ENCODE data around the gene SMIM14.
A peak's percentile ranks its signal among the peaks of the same experiment; 100 is the strongest.

Gene SMIM14

DNA sequence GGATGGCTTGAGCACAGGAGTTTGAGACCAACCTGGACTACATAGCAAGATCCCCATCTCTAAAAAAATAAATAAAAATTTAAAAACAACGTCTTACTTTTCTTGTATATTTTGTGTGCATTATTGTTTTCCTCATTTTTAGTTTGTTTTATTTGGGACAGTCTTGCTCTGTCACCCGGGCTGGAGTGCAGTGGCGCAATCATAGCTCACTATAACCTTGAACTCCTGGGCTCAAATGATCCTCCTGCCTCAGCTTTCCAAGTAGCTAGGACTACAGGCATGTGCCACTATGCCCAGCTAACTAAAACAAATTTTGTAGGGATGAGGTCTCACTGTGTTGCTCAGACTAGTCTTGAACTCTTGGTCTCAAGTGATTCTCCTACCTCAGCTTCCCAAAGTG lies 9.5 kb upstream of the SMIM14 start:
- Histone ChIP-seq H3K4me3 (ENCODE audit: extremely low read depth, insufficient read depth, low read length, poor library complexity, severe bottlenecking) (no peak overlapping the region), H3K27ac (ENCODE audit: low read depth, low read length, severe bottlenecking) (no peak overlapping the region), H3K4me1 (ENCODE audit: control insufficient read depth, insufficient read depth, low read length, poor library complexity, severe bottlenecking) (no peaks in the 10 kb centered on the region), H3K36me3 (ENCODE audit: control insufficient read depth, insufficient read depth, low read length) (no peaks in the 10 kb centered on the region), H3K9me3 (ENCODE audit: control insufficient read depth, low read length) (no peaks in the 10 kb centered on the region)
- 69% methylated on average over 2 of the region's 3 CpGs; no CpG with 5 or more reads in 1 of the 2 experiments for WGBS, 2 experiments (ENCODE audit: insufficient coverage in 2 of 2)

DNA sequence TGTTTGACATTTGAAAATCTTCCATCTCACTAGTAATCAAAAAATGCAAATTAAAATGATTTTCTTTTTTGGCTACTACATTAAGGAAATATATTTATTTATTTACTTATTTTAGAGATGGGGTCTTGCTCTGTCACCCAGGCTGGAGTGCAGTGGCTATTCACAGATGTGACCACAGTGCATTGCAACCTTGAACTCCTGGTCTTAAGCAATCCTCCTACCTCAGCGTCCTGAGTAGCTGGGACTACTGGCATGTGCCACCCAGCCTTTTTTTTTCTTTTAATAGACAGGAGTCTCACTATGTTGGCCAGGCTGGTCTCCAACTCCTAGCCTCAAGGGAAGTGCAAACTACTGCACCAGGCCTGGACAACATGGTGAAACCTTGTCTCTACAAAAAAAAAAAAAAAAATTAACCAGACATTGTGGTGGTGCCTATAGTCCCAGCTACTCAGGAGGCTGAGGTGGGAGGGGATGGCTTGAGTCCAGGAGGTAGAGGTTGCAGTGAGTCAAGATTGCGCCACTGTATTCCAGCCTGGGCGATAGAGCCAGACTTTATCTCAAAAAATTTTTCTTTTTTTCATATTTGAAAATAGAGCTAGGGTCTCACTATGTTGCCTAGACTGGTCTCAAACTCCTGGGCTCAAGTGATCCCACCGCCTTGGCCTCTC lies 4.4 kb upstream of the SMIM14 start:
- no peaks in the 10 kb centered on the region for H3K36me3 ChIP-seq (ENCODE audit: control insufficient read depth, insufficient read depth, low read length)
- H3K9me3 ChIP-seq (ENCODE audit: control insufficient read depth, low read length) = no peaks in the 10 kb centered on the region
- H3K27ac ChIP-seq (ENCODE audit: low read depth, low read length, severe bottlenecking) = no peak overlapping the region
- no peak overlapping the region for H3K4me3 ChIP-seq (ENCODE audit: extremely low read depth, insufficient read depth, low read length, poor library complexity, severe bottlenecking)
- no CpG with 5 or more reads among the region's 4 CpGs for WGBS, 2 experiments (ENCODE audit: insufficient coverage in 2 of 2)
- no peaks in the 10 kb centered on the region for H3K4me1 ChIP-seq (ENCODE audit: control insufficient read depth, insufficient read depth, low read length, poor library complexity, severe bottlenecking)

DNA sequence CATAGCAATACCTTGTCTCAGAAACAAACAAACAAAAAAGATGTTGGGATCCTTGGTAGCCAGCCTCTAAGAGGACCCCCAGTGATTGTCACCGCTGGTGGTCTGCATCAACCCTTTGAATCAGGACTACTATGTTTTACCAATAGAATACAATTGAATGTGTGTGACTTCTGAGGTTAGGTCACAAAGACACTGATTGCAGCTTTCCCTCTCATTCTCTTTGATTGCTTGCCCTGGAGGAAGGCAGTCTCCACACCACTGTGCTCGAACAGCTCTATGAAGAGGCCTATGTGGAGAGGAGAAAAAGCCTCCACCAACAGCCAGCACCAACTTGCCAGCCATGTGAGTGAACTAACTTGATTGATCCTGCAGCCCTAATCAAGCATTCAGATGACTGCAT lies 2.8 kb upstream of the SMIM14 start:
- H3K4me3 ChIP-seq (ENCODE audit: extremely low read depth, insufficient read depth, low read length, poor library complexity, severe bottlenecking) = no peak overlapping the region
- WGBS, 2 experiments (ENCODE audit: insufficient coverage in 2 of 2) = 88% methylated on average over 1 of the region's 2 CpGs; no CpG with 5 or more reads in 1 of the 2 experiments
- no peaks in the 10 kb centered on the region for H3K36me3 ChIP-seq (ENCODE audit: control insufficient read depth, insufficient read depth, low read length)
- H3K4me1 ChIP-seq (ENCODE audit: control insufficient read depth, insufficient read depth, low read length, poor library complexity, severe bottlenecking) = peaks cover 2% of the 10 kb centered on the region
- H3K27ac ChIP-seq (ENCODE audit: low read depth, low read length, severe bottlenecking) = no peak overlapping the region
- no peaks in the 10 kb centered on the region for H3K9me3 ChIP-seq (ENCODE audit: control insufficient read depth, low read length)

DNA sequence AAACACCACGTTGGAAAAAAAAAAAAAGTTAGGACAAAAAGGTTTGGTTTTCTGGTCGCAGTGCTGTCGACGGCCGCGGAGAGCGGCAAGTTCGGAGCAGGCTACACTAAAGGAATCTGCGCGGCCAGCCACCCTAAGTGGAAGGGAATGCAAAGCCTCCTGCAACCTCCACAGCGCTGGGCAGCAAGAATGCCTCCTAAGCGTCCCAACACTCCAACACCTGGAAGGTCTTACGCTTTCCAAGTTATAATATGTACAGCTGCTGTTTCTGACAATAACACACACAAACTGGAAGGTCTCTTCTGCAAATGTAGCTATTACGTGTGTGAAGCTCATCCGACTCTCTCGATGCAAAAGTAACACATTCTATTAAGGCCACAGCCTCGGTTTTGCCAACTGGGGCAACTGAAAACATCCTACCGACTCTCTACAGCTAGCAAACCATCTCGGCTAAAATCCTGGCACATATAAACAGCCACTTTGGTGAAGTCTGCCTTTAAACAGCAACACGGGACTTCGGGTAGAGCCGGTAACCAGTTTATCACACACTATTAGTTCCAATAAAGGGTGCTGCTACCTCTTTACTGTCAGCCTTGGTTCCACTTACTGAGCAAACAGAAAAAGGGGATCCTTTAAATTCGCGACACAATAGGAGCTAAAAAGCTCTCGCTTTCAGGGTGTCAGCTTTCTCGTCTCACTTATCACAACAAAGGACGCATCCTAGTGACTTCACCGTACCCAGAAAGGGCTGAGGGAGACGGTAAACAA lies 895 bp downstream of the SMIM14 start:
- no peaks in the 10 kb centered on the region for H3K36me3 ChIP-seq (ENCODE audit: control insufficient read depth, insufficient read depth, low read length)
- H3K4me1 ChIP-seq (ENCODE audit: control insufficient read depth, insufficient read depth, low read length, poor library complexity, severe bottlenecking) = peaks cover 8% of the 10 kb centered on the region
- 0 to 3% methylated on average over 16 to 20 of the region's 29 CpGs for WGBS, 2 experiments (ENCODE audit: insufficient coverage in 2 of 2)
- H3K4me3 ChIP-seq (ENCODE audit: extremely low read depth, insufficient read depth, low read length, poor library complexity, severe bottlenecking) = peak overlapping the region; percentile 91
- peak overlapping the region; percentile 95 for H3K27ac ChIP-seq (ENCODE audit: low read depth, low read length, severe bottlenecking)
- H3K9me3 ChIP-seq (ENCODE audit: control insufficient read depth, low read length) = no peaks in the 10 kb centered on the region

DNA sequence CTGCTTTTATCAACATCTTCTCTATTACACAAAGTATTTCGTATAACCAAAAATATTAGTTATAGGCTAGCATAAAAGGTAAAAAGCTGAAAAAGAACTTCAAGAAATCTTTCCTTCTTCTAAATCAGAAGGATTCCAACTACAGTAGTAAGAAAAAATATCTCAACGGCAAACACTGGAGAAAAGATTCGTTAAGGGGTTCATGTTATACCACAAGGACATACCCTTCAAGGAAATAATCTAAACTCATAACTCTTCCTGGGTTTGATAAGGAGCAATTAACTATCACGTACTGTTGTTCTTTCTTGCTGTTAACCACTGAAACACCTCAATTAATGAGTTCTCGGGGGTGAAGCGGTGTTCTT lies 1.5 kb downstream of the SMIM14 start:
- Histone ChIP-seq H3K27ac (ENCODE audit: low read depth, low read length, severe bottlenecking) (peak overlapping the region; percentile 95), H3K36me3 (ENCODE audit: control insufficient read depth, insufficient read depth, low read length) (no peaks in the 10 kb centered on the region), H3K4me3 (ENCODE audit: extremely low read depth, insufficient read depth, low read length, poor library complexity, severe bottlenecking) (peak overlapping the region; percentile 91), H3K9me3 (ENCODE audit: control insufficient read depth, low read length) (no peaks in the 10 kb centered on the region), H3K4me1 (ENCODE audit: control insufficient read depth, insufficient read depth, low read length, poor library complexity, severe bottlenecking) (peaks cover 8% of the 10 kb centered on the region)
- WGBS, 2 experiments (ENCODE audit: insufficient coverage in 2 of 2) = 0% methylated on average over 2 of the region's 6 CpGs; no CpG with 5 or more reads in 1 of the 2 experiments

DNA sequence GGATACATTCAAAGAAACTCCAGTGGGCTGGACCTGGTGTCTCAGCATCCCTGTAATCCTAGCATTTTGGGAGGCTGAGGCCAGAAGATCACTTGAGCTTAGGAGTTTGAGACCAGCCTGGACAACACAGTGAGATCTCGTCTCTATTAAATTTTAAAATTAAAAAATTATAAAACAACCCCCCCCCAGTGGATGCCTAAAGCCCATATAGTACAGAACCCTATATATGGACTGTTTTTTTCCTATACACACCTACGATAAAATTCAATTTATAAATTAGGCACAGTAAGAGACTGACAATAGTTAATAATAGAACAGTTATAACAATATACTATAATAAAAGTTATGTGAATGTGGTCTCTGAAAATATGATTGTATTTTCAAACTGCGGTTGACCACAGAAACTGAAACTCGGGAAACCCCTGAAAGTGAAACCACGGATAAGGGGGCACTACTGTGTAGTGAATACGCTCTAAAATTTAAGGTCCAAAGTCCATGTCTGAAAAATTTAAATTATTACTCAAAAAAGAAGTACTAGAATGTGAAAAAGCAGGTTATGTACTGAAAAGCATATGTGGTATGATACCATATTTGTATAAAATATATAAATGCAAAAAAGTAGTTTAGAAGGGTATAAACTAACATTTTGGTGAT lies 2.0 kb downstream of the SMIM14 start:
- WGBS, 2 experiments (ENCODE audit: insufficient coverage in 2 of 2) = no CpG with 5 or more reads among the region's 6 CpGs
- Histone ChIP-seq H3K4me1 (ENCODE audit: control insufficient read depth, insufficient read depth, low read length, poor library complexity, severe bottlenecking) (peaks cover 8% of the 10 kb centered on the region), H3K9me3 (ENCODE audit: control insufficient read depth, low read length) (no peaks in the 10 kb centered on the region), H3K36me3 (ENCODE audit: control insufficient read depth, insufficient read depth, low read length) (no peaks in the 10 kb centered on the region), H3K4me3 (ENCODE audit: extremely low read depth, insufficient read depth, low read length, poor library complexity, severe bottlenecking) (peak overlapping the region; percentile 91), H3K27ac (ENCODE audit: low read depth, low read length, severe bottlenecking) (no peak overlapping the region)

DNA sequence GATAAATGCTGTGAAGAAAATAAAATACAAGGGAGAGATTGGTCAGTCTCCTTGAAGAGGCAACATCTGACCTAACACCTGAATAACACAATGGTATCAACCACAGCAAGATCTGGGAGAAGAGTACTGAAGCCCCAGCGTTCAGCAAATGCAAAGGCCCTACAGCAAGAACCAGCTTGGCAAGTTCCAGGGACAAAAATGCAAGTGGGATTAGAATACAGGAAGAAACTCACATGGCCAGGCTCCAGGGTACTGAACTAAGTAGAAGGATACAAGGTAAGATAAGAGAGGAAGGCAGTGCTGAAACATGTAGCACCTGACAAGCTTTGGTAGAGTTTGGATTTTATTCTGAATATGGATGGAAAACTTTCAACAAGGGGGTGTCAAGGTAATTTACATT lies 3.6 kb downstream of the SMIM14 start:
- Histone ChIP-seq H3K4me3 (ENCODE audit: extremely low read depth, insufficient read depth, low read length, poor library complexity, severe bottlenecking) (no peak overlapping the region), H3K9me3 (ENCODE audit: control insufficient read depth, low read length) (no peaks in the 10 kb centered on the region), H3K27ac (ENCODE audit: low read depth, low read length, severe bottlenecking) (no peak overlapping the region), H3K4me1 (ENCODE audit: control insufficient read depth, insufficient read depth, low read length, poor library complexity, severe bottlenecking) (peaks cover 8% of the 10 kb centered on the region), H3K36me3 (ENCODE audit: control insufficient read depth, insufficient read depth, low read length) (peaks cover 8% of the 10 kb centered on the region)
- WGBS, 2 experiments (ENCODE audit: insufficient coverage in 2 of 2) = 50% methylated on average over 1 of the region's 1 CpG; no CpG with 5 or more reads in 1 of the 2 experiments

DNA sequence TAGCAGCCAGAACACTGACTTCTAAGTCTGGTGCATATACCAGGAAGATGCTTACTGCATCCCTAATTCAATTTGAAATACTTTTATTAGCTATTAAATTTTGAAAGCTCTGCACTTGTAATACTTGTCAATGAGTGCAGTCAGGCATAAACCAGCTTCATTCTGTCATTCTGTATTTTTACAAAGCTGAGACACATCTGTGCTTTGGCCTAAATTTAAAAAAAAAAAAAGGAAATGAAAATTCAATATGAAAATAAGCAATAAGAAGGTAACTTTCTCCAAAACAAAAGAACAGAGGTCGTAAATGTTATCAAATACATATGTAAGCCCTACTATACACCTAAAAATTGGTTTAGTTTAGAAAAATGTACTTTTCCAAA lies 7.0 kb downstream of the SMIM14 start:
- no peak overlapping the region for H3K27ac ChIP-seq (ENCODE audit: low read depth, low read length, severe bottlenecking)
- H3K4me1 ChIP-seq (ENCODE audit: control insufficient read depth, insufficient read depth, low read length, poor library complexity, severe bottlenecking) = peaks cover 8% of the 10 kb centered on the region
- no peaks in the 10 kb centered on the region for H3K9me3 ChIP-seq (ENCODE audit: control insufficient read depth, low read length)
- peaks cover 11% of the 10 kb centered on the region for H3K36me3 ChIP-seq (ENCODE audit: control insufficient read depth, insufficient read depth, low read length)
- no peak overlapping the region for H3K4me3 ChIP-seq (ENCODE audit: extremely low read depth, insufficient read depth, low read length, poor library complexity, severe bottlenecking)
- no CpG with 5 or more reads among the region's 1 CpG for WGBS, 2 experiments (ENCODE audit: insufficient coverage in 2 of 2)

DNA sequence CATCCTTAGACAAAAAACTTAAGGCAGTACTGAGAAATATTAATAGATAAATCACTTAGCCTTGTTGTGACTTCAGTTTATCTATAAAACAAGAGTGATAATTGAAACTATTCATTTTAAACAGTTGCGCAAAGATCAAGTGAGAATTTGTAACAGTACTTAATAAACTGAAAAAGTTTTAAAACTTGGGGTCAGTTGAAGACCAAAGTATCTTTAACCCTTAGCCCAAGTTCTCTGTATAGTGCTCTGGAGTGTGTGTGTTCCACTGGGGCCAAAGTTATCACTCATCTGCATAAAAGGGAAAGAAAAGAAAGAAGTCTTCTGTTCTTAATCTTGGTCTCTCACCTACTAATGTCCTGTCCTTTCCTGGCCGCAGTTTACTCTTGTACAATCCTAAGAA lies 11.3 kb downstream of the SMIM14 start:
- Histone ChIP-seq H3K9me3 (ENCODE audit: control insufficient read depth, low read length) (no peaks in the 10 kb centered on the region), H3K36me3 (ENCODE audit: control insufficient read depth, insufficient read depth, low read length) (peaks cover 14% of the 10 kb centered on the region), H3K4me1 (ENCODE audit: control insufficient read depth, insufficient read depth, low read length, poor library complexity, severe bottlenecking) (peaks cover 6% of the 10 kb centered on the region), H3K27ac (ENCODE audit: low read depth, low read length, severe bottlenecking) (no peak overlapping the region), H3K4me3 (ENCODE audit: extremely low read depth, insufficient read depth, low read length, poor library complexity, severe bottlenecking) (no peak overlapping the region)
- WGBS, 2 experiments (ENCODE audit: insufficient coverage in 2 of 2) = 100% methylated on average over 1 of the region's 2 CpGs; no CpG with 5 or more reads in 1 of the 2 experiments

DNA sequence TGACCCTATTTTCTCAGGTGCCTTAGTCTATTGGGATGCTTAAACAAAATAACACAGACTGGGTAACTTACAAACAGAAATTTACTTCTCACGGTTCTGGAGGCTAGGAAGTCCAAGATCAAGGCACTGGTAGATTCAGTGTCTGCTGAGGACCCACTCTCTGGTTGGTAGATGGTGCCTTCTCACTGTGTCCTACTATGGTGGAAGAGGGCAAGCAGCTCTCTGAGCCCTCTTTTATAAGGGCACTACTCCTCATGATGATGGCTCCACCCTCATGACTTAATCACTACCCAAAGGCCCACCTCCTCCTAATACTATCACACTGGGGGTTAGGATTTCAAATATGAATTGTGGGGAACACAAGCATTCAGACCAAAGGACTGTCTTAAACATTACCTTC lies 11.8 kb downstream of the SMIM14 start:
- Histone ChIP-seq H3K4me1 (ENCODE audit: control insufficient read depth, insufficient read depth, low read length, poor library complexity, severe bottlenecking) (peaks cover 8% of the 10 kb centered on the region), H3K36me3 (ENCODE audit: control insufficient read depth, insufficient read depth, low read length) (peaks cover 14% of the 10 kb centered on the region), H3K9me3 (ENCODE audit: control insufficient read depth, low read length) (no peaks in the 10 kb centered on the region), H3K27ac (ENCODE audit: low read depth, low read length, severe bottlenecking) (no peak overlapping the region), H3K4me3 (ENCODE audit: extremely low read depth, insufficient read depth, low read length, poor library complexity, severe bottlenecking) (no peak overlapping the region)
- 80 to 100% methylated on average over 1 of the region's 1 CpG for WGBS, 2 experiments (ENCODE audit: insufficient coverage in 2 of 2)

Measured in mesodermal cell (in vitro differentiated cells).